GM21717 (cell line): Measurements from ENCODE around the gene OR51B4.
"Not testable (repeated sequence)": the region's sequence is repeated elsewhere in the genome, so short reads cannot be mapped to it uniquely, and the experiment has no call there.

Experiments
- ATAC-seq: cut with Tn5 transposase; IDR thresholded peaks from one replicate; pipeline ENCODE4 v1.9.1; 2021; ENCODE audit warnings: mild to moderate bottlenecking, moderate library complexity; ENCODE audit not compliant: unreplicated experiment

Gene OR51B4

DNA sequence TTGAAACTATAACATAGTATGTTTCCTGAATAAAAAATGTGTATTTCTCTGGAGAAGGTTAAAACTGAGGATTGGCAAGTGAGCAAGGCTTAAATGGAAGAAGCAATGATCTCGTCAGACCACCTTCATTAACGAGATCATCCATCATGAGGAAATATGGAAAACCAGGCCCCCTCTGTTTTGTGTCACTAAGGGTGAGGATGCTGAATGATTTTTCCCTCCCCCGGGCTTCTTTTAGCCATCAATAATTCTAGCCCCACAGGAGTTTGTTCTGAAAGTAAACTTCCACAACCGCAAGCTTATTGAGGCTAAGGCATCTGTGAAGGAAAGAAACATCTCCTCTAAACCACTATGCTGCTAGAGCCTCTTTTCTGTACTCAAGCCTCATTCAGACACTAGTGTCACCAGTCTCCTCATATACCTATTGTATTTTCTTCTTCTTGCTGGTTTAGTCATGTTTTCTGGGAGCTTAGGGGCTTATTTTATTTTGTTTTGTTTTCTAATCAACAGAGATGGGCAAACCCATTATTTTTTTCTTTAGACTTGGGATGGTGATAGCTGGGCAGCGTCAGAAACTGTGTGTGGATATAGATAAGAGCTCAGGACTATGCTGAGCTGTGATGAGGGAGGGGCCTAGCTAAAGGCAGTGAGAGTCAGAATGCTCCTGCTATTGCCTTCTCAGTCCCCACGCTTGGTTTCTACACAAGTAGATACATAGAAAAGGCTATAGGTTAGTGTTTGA lies 26.2 kb downstream of the OR51B4 start:
- ATAC-seq: no peak

DNA sequence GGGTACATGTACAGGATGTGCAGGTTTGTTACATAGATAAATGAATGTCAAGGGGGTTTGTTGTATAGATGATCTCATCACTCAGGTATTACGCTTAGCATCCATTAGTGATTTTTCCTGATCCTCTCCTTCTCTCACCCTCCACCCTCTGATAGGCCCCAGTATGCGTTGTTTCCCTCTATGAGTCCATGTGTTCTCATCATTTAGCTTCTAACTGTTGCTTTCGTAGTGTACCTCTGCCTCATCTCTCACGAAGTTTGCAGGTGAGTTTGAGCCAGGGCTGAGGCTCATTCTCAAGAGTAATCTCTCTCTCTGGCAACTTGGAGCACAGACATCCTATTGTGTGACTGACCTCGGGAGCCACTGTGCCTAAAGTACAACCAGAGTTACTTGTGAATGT lies 27.4 kb downstream of the OR51B4 start:
- no peak for ATAC-seq

DNA sequence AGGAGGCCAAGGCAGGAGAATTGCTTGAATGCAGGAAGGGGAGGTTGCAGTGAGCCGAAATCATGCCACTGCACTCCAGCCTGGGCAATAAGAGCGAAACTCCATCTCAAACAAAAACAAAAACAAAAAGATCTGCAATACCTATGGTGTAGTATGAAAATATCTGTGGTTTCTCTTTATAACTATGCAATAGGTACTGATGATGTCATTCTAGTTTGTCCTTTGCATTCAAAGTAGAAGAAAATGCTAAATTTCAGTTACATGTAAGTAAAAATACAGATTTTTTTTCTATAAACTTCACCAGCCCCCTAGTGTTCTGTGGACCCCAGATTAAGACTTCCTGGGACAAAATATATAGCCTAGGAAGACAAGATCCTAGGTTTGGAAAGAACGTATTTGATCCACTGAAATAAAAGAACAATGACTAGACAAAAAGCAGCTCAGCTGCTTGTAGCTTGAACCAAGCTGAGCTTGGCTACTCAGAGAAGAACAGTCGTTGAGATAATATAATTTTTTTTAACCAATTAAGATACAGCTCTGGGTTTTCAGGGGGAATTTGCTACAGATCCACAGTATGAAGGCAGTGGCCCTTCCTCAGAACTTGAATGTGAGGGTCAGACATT lies 29.2 kb downstream of the OR51B4 start:
- ATAC-seq: no peak

DNA sequence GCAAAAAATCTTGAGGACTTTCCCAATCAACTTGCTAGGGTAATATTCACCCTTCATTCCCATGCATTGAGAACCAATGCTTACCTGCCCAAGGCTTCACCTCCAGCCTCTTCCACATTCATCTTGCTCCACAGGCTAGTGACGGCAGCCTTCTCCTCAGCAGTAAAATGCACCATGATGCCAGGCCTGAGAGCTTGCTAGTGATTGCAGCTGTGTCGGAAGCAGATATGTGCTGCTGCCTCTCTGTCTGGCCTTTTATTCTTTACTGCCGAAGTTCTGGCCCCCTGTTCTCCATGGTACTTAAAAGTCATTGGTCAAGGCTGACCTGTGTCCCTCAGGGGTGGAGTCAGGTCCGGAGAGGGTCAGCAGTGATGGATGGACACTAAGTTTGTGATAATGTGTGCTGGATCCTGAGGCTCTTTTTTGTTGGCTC lies 32.0 kb downstream of the OR51B4 start, which contains the start of gene HBE1:
Gene HBE1, minus strand, starts transcription at position 231 of the 433 bp plus-strand sequence. Its CDS starts 55 bp downstream, at position 176.
- no peak for ATAC-seq

DNA sequence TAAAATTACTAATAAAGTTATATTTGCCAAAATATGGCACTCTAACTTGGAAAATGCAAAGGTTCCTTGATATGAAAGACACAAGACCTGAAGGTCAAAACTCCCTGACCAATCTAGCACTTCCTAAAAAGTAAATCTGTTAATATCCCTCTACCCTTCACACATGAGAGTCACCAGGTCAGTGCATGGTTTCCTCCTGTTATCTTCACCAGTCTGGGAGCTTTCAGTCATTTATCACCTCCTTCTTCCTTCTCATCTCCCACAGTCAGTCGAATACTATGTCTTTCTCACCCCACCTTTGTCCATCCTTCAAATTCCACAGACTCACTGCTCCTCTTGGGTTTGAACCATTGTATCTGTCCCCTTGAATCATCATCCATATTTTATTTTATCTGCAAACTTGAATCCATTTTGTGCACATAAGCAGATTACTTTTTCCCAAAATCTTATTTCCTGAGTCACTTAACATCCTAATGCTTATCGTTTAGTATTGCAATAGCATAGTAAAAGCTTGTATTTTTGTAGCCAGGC lies 34.6 kb downstream of the OR51B4 start:
- no peak for ATAC-seq

DNA sequence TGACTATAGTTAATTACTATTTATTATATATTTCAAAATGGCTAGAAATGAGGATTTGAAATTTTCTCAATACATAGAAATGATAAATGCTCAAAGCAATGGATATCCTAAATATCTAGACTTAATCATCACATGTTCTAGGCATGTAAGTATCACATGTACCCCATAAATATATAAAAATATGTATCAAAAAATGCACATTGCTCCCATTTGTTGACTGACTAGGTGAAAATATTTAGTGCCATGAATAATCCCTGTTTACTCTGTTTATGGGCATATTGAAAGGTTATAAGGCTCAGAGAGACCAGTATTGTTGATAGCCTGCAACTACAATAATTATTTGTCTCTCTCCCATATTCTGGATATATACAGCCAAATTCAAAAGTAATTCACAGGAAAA lies 35.1 kb downstream of the OR51B4 start:
- no peak for ATAC-seq

DNA sequence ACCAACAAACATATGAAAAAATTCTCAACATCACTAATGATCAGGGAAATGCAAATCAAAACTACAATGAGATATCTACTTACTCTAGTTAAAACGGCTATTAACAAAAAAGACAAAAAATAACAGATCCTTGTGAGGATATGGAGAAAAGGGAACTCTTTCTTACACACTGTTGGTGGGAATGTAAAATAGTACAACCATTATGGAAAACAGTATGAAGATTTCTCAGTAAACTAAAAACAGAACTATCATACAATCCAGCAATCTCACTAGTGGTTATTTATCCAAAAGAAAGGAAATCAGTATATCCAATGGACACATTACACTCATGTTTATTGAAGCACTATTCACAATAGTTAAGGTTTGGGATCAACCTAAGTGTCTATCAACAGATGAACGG lies 35.9 kb downstream of the OR51B4 start:
- no peak for ATAC-seq

DNA sequence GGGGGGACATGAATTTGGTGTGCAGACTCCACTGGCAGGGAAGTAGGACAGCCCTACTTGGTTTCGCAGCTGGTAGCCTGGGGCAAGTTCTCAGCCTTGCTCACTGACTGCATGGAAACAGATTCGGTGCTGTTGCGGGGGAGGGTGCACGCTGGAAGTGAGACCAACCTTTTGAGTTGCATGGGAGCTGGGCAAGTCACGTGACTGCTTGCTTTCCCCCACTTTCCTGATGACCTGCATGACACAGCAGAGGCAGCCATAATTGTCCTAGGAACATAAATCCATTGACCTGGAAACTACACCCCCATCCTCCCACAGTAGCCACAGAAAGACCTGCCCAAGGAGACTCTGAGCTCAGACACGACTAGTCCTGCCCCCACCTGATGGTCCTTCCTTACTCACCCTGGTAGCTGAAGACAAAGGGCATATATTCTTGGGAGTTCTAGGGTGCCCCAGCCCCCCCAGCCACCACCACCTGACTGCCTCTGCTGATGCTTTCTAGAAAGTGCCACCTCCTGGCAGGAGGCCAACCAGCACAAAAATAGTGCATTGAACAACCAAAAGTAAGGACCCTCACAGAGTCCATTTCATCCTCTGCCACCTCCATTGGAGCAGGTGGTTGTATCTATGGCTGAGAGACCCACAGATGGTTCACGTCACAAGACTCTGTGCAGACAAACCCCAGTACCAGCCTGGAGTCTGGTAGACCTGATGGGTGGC lies 43.0 kb downstream of the OR51B4 start:
- no peak for ATAC-seq

DNA sequence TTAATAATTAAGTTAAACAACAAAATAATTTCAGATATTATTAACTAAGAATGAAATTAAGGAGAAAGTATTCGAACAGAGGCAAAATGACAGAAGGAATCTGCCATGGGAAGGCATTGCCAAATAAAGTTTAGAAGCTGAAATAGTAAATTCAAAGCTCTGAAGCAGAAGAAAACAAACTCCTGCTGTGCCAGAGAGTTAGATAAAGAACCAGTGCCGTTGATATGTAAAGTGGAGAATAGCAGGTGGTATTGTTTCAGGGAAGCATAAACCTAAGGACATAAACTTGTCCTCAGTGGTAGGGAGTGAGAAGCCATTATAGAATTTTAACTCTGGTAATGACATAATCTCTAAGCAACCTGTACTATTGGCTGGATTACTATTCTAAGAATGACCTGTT lies 44.5 kb downstream of the OR51B4 start:
- no peak for ATAC-seq

DNA sequence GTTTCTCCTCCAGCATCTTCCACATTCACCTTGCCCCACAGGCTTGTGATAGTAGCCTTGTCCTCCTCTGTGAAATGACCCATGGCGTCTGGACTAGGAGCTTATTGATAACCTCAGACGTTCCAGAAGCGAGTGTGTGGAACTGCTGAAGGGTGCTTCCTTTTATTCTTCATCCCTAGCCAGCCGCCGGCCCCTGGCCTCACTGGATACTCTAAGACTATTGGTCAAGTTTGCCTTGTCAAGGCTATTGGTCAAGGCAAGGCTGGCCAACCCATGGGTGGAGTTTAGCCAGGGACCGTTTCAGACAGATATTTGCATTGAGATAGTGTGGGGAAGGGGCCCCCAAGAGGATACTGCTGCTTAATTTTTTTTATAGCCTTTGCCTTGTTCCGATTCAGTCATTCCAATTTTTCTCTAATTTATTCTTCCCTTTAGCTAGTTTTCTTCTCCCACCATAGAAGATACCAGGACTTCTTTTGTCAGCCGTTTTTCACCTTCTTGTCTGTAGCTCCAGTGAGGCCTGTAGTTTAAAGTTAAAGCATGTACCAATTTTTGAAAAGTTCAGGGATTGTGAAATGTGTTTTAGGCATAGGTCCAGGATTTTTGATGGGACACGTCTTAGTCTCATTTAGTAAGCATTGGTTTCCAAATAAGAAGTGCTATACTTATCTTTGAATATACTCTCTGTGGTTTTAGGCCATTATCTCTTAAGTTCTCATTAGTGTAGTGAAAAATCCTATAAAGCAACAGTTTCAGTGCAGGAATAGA lies 46.9 kb downstream of the OR51B4 start, which contains the start of gene HBG2:
Gene HBG2, minus strand, starts transcription at position 136 of the 768 bp plus-strand sequence. Its CDS starts 53 bp downstream, at position 83.
- not testable (repeated sequence) for ATAC-seq

DNA sequence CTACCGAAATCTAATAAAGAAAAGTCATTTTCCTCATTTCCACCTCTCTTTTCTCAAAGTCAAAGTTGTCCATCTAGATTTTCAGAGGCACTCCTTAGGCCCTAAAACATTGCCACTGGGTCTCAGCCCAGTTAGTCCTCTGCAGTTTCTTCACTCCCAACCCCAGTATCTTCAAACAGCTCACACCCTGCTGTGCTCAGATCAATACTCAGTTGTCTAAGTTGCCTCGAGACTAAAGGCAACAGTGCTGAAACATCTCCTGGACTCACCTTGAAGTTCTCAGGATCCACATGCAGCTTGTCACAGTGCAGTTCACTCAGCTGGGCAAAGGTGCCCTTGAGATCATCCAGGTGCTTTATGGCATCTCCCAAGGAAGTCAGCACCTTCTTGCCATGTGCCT lies 47.7 kb downstream of the OR51B4 start:
- ATAC-seq: not testable (repeated sequence)

DNA sequence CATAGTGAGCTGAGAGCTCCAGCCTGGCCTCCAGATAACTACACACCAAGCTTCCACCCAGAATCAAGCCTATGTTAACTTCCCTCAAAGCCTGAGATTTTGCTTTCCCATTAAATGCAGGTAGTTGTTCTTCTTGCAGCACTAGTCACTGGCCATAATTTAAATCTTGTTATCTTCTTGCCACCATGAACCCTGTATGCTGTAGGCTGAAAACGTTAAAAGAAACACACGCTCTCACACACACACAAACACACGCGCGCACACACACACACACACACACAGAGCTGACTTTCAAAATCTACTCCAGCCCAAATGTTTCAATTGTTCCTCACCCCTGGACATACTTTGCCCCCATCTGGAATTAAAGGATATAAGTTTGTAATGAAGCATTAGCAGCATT lies 48.3 kb downstream of the OR51B4 start:
- ATAC-seq: not testable (repeated sequence)

DNA sequence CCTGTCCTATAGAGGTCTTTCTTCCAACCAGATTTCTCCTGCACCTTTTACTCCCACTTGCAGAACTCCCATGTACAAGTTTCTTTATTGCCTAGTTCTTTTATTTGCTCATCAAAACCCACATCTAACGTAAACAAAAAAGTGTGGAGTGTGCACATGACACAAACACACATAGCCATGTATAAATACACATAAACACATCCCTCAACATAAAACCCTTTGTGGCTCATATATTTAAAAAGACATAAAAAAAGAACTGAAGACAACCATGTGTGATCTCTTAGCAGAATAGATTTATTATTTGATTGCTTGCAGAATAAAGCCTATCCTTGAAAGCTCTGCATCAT lies 48.9 kb downstream of the OR51B4 start:
- ATAC-seq: no peak

DNA sequence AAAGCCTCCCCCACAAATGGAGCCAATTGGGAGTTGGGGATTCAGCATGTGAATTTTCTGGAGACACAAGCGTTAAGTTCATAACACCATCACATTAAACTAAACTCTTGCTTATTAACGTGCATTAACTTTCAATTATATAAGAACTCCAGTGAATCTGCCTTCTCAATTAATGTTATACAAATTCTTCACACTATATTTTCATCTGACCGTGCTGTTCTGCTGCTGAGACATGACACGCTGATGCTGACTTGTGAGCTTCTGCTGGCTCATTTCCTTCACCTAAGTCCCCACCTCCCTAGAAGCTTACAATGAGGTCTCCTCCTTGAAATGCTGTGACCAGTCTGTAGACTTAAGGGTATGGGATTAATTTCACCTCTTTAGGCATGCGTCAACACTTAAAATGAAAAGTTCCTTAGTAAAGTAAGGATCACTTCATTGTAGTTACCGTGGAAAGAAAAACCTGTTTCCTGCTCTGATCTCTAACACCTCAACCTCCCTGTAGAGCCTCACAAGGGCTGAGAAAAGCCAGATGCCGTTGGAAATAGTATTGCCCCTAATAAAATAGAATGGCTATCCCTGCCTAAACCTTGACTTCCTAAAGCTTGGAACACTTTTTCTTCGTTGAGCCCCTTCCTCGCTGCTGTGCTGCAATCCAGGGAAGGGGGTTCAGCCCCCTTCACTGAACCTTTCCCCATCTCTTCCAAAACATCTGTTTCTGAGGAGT lies 49.4 kb downstream of the OR51B4 start:
- no peak for ATAC-seq

DNA sequence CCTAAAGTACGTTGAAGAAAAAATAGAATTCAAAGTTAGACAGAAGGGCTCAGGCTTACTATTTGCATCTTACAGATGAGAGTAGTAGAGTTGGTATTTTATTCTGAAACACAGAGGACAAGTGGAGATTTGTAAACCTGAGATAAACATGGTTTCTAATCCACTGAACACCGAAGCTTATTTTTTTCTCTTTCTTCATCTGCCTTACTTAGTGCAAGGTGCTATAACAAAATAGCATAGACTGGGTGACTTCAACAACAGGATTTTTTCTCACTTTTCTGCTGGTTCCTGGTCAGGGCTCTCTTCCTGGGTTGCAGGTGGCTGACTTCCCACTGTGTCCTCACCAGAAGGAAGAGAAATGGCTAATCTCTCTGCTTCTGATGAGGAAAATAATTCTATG lies 50.0 kb downstream of the OR51B4 start:
- ATAC-seq: no peak
